SK-N-SH (cell line): Measurements from ENCODE around the gene PPP1R27. TPM values are rescaled to one million over a fixed set of nuclear protein-coding genes. Genes with fewer than 3 reads are reported as not detected.

ENCODE experiments used
- CTCF ChIA-PET: fragments of 300-600, 350-600 bp; formaldehyde crosslinking; extraction: SDS; loops from one replicate; lab custom pipeline; 2021; lab: Yijun Ruan, JAX
- POLR2A ChIA-PET: fragments of 350-600 bp; sonication (Branson Sonifier 250); formaldehyde crosslinking; extraction: SDS; loops from one replicate; lab custom pipeline; 2020; ENCODE audit warnings: antibody characterized with exemption, inconsistent platforms; lab: Yijun Ruan, JAX
- DNase-seq: peaks from one replicate; pipeline ENCODE4 v3.0.0; 2012
- H2AFZ ChIP-seq: fragments of 200-600 bp; sonication (generic); 2 replicates; pipeline ENCODE4 v1.8.1; 2016; ENCODE audit warnings: antibody characterized with exemption, mild to moderate bottlenecking, low read depth
- H3F3A ChIP-seq: fragments of 200-600 bp; sonication (generic); replicated peaks from 2 replicates; pipeline ENCODE3; 2016; ENCODE audit warnings: antibody characterized with exemption, mild to moderate bottlenecking; ENCODE audit not compliant: insufficient read depth
- H3K27ac ChIP-seq, 2 experiments: fragments of 200-500 bp in 1 of 2; fragments of 200-600 bp in 1 of 2; sonication (Bioruptor generic) in 1 of 2; sonication (generic), shearing (Covaris generic) in 1 of 2; 2 replicates each; pipeline versions ENCODE4 v1.5.1 to v1.6.1; 2014 to 2016; ENCODE audit warnings: low read depth in 2 of 2, inconsistent platforms in 1 of 2, low read length in 1 of 2, mild to moderate bottlenecking in 1 of 2, mixed read lengths in 1 of 2
- H3K27me3 ChIP-seq: fragments of 200-600 bp; sonication (generic), shearing (Covaris generic); 2 replicates; pipeline ENCODE4 v1.6.1; 2016; ENCODE audit warnings: mixed run types; ENCODE audit not compliant: insufficient read depth
- H3K36me3 ChIP-seq, 2 experiments: fragments of 200-500 bp in 1 of 2; fragments of 200-600 bp in 1 of 2; sonication (Bioruptor generic) in 1 of 2; sonication (generic) in 1 of 2; replicated peaks in 1 of 2; 2 replicates each; pipeline versions ENCODE3 to v1.5.1; 2014 to 2016; ENCODE audit warnings: low read length in 1 of 2, mild to moderate bottlenecking in 1 of 2; ENCODE audit not compliant: insufficient read depth in 2 of 2, control insufficient read depth in 1 of 2
- H3K4me1 ChIP-seq, 2 experiments: fragments of 200-500 bp in 1 of 2; fragments of 200-600 bp in 1 of 2; sonication (Bioruptor generic) in 1 of 2; sonication (generic), shearing (Covaris generic) in 1 of 2; 2 replicates each; pipeline versions ENCODE4 v1.5.1 to v1.6.1; 2014 to 2016; ENCODE audit warnings: low read depth in 1 of 2, low read length in 1 of 2, mixed run types in 1 of 2; ENCODE audit not compliant: insufficient read depth in 2 of 2, control insufficient read depth in 1 of 2
- H3K4me2 ChIP-seq: fragments of 200-600 bp; sonication (generic), shearing (Covaris generic); 2 replicates; pipeline ENCODE4 v1.6.1; 2017; ENCODE audit warnings: mixed run types
- H3K4me3 ChIP-seq, 2 experiments: fragments of 200-500 bp in 1 of 2; fragments of 200-600 bp in 1 of 2; sonication (Bioruptor generic) in 1 of 2; sonication (generic), shearing (Covaris generic) in 1 of 2; 2 replicates each; pipeline versions ENCODE4 v1.5.1 to v1.8.1; 2014 to 2016; ENCODE audit warnings: low read depth in 2 of 2, inconsistent platforms in 1 of 2, low read length in 1 of 2, mild to moderate bottlenecking in 1 of 2, mixed read lengths in 1 of 2, moderate library complexity in 1 of 2
- H3K79me2 ChIP-seq: fragments of 200-600 bp; sonication (generic); 2 replicates; pipeline ENCODE4 v1.8.1; 2017; ENCODE audit warnings: mild to moderate bottlenecking; ENCODE audit not compliant: insufficient read depth
- H3K9ac ChIP-seq: fragments of 200-600 bp; sonication (generic); 2 replicates; pipeline ENCODE4 v1.6.1; 2017; ENCODE audit warnings: mixed run types
- H3K9me2 ChIP-seq: fragments of 200-600 bp; sonication (generic); 2 replicates; pipeline ENCODE4 v1.6.1; 2017; ENCODE audit warnings: mixed run types
- H3K9me3 ChIP-seq: fragments of 200-600 bp; sonication (generic); 2 replicates; pipeline ENCODE4 v1.6.1; 2017; ENCODE audit warnings: mixed run types, mild to moderate bottlenecking, moderate library complexity
- H4K20me1 ChIP-seq: fragments of 200-600 bp; sonication (generic); 2 replicates; pipeline ENCODE4 v1.6.1; 2017; ENCODE audit warnings: mild to moderate bottlenecking, mixed run types; ENCODE audit not compliant: insufficient read depth
- CTCF ChIP-seq: fragments of 200-600 bp; sonication (generic); IDR thresholded peaks from 2 replicates; pipeline ENCODE4 v1.6.1; 2017; ENCODE audit warnings: antibody characterized with exemption, mild to moderate bottlenecking, moderate library complexity
- ELF1 ChIP-seq: IDR thresholded peaks from 2 replicates; pipeline ENCODE4 v1.4.0; 2012
- FOSL2 ChIP-seq: IDR thresholded peaks from 2 replicates; pipeline ENCODE4 v1.4.0; 2012; ENCODE audit warnings: low read depth, mild to moderate bottlenecking, moderate library complexity, borderline replicate concordance
- FOXM1 ChIP-seq: IDR thresholded peaks from 2 replicates; pipeline ENCODE4 v1.4.0; 2012; ENCODE audit warnings: low read depth, mild to moderate bottlenecking
- GABPA ChIP-seq: IDR thresholded peaks from 2 replicates; pipeline ENCODE4 v1.4.0; 2012; ENCODE audit warnings: low read depth, mild to moderate bottlenecking
- JUND ChIP-seq: IDR thresholded peaks from 2 replicates; pipeline ENCODE4 v1.4.0; 2012
- NFIC ChIP-seq: IDR thresholded peaks from 2 replicates; pipeline ENCODE4 v1.4.0; 2012; ENCODE audit warnings: borderline replicate concordance
- NRF1 ChIP-seq: IDR thresholded peaks from 2 replicates; pipeline ENCODE4 v1.6.1; 2012; ENCODE audit warnings: low read depth, mild to moderate bottlenecking, low read length
- POLR2AphosphoS5 ChIP-seq: IDR thresholded peaks from 2 replicates; pipeline ENCODE4 v1.6.1; 2012; ENCODE audit warnings: low read depth, low read length
- RAD21 ChIP-seq: IDR thresholded peaks from 2 replicates; pipeline ENCODE4 v1.6.1; 2012; ENCODE audit warnings: mild to moderate bottlenecking, low read length
- RCOR1 ChIP-seq: fragments of 150-350 bp; IDR thresholded peaks from 2 replicates; pipeline ENCODE4 v1.6.1; 2017; ENCODE audit warnings: antibody characterized with exemption, low read length
- RFX5 ChIP-seq: IDR thresholded peaks from 2 replicates; pipeline ENCODE4 v1.6.1; 2012; ENCODE audit warnings: mild to moderate bottlenecking, improper control_type of control experiment, low read length
- RXRA ChIP-seq: IDR thresholded peaks from 2 replicates; pipeline ENCODE4 v1.4.0; 2012; ENCODE audit warnings: low read depth, mild to moderate bottlenecking, borderline replicate concordance
- TAF1 ChIP-seq: IDR thresholded peaks from 2 replicates; pipeline ENCODE4 v1.6.1; 2012; ENCODE audit warnings: low read depth, mild to moderate bottlenecking, low read length, moderate library complexity, borderline replicate concordance
- YY1 ChIP-seq: IDR thresholded peaks from 2 replicates; pipeline ENCODE4 v1.4.0; 2012; ENCODE audit warnings: low read depth, mild to moderate bottlenecking
- WGBS: methylation state at CpG from one replicate; pipeline ENCODE4 v1.1.6; 2017; ENCODE audit warnings: low lambda C conversion rate; 5-methylcytosine and 5-hydroxymethylcytosine counted together
- polyA plus RNA-seq, 3 experiments: library from polyadenylated mRNA; depleted of rRNA; stranded (reverse); fragments of >200 nt; gene quantifications; 2 replicates each; pipeline ENCODE4 v1.2.3, GENCODE V29; 2012
- TF ChIP-seq, protein P1 (sequence below): fragments of 150-350 bp; IDR thresholded peaks from 2 replicates; pipeline ENCODE4 v1.6.1; 2016; ENCODE audit warnings: mild to moderate bottlenecking, low read depth, low read length
- TF ChIP-seq, protein P2 (sequence below): IDR thresholded peaks from 2 replicates; pipeline ENCODE4 v1.4.0; 2012; ENCODE audit warnings: low read depth, borderline replicate concordance

PPP1R27 gene
- polyA plus RNA-seq, 1 of the 3 experiments (the other 2 are of a cell fraction), result 0.07 TPM

GRCh38 chr17:81839301-81839700 is 4.5 kb upstream of the PPP1R27 start:
- CTCF ChIA-PET, result interaction anchor here (1.2 to 3.4 kb wide), 5 partner anchors 8 to 104 kb away, joined by 3 to 8 read pairs (median 4); no protein-coding TSS in a partner anchor
- 85% methylated on average over 15 of the region's 15 CpGs for WGBS
- Histone ChIP-seq H3K27ac (no peak overlapping the region), H3K79me2 (peaks cover under 1% of the 10 kb centered on the region; the same call in 1 of the 2 replicates), H3K27me3 (no peaks in the 10 kb centered on the region), H3K9ac (no peak overlapping the region), H3K4me3 (no peak overlapping the region), H3K4me2 (no peak overlapping the region), H3K36me3 (peaks cover 2 to 17% of the 10 kb centered on the region in 2 experiments), H2AFZ (no peak overlapping the region), H3K9me2 (no peaks in the 10 kb centered on the region), H3K4me1 (peaks cover 0 to 4% of the 10 kb centered on the region in 2 experiments; a peak in 1 of 4 replicates), H4K20me1 (no peaks in the 10 kb centered on the region; the same call in 1 of the 2 replicates), H3K9me3 (no peaks in the 10 kb centered on the region), H3F3A (peaks cover 18% of the 10 kb centered on the region)
- TF ChIP-seq RFX5, result no peak
- no peak for TF ChIP-seq GABPA
- TF ChIP-seq, protein P1, sequence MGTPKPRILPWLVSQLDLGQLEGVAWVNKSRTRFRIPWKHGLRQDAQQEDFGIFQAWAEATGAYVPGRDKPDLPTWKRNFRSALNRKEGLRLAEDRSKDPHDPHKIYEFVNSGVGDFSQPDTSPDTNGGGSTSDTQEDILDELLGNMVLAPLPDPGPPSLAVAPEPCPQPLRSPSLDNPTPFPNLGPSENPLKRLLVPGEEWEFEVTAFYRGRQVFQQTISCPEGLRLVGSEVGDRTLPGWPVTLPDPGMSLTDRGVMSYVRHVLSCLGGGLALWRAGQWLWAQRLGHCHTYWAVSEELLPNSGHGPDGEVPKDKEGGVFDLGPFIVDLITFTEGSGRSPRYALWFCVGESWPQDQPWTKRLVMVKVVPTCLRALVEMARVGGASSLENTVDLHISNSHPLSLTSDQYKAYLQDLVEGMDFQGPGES, result no peak
- no peak for TF ChIP-seq NRF1
- no peak for TF ChIP-seq RCOR1
- TF ChIP-seq RXRA, result no peak
- TF ChIP-seq, protein P2, sequence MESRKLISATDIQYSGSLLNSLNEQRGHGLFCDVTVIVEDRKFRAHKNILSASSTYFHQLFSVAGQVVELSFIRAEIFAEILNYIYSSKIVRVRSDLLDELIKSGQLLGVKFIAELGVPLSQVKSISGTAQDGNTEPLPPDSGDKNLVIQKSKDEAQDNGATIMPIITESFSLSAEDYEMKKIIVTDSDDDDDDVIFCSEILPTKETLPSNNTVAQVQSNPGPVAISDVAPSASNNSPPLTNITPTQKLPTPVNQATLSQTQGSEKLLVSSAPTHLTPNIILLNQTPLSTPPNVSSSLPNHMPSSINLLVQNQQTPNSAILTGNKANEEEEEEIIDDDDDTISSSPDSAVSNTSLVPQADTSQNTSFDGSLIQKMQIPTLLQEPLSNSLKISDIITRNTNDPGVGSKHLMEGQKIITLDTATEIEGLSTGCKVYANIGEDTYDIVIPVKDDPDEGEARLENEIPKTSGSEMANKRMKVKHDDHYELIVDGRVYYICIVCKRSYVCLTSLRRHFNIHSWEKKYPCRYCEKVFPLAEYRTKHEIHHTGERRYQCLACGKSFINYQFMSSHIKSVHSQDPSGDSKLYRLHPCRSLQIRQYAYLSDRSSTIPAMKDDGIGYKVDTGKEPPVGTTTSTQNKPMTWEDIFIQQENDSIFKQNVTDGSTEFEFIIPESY, result no peak
- TF ChIP-seq YY1, result no peak
- no peak for TF ChIP-seq ELF1
- TF ChIP-seq FOXM1, result no peak
- TF ChIP-seq RAD21, result no peak
- TF ChIP-seq JUND, result no peak
- TF ChIP-seq CTCF, result no peak
- TF ChIP-seq FOSL2, result no peak
- TF ChIP-seq TAF1, result no peak
- no peak for TF ChIP-seq POLR2AphosphoS5
- TF ChIP-seq NFIC, result no peak
- TF ChIP-seq, all 33 proteins: peak for 0
- no peak for DNase-seq
- POLR2A ChIA-PET, result no interaction called here
